Nephron progenitor cell (in vitro differentiated cells): ENCODE measurements around the gene ITPRIPL2.

Experiments
- DNase-seq: peaks from one replicate; pipeline ENCODE4 v3.0.0; 2021
- H3K27ac Mint-ChIP-seq: 2 replicates; pipeline ENCODE4 v1.8.0; 2021; ENCODE audit warnings: mild to moderate bottlenecking, moderate library complexity, mixed read lengths
- H3K27me3 Mint-ChIP-seq: 2 replicates; pipeline ENCODE4 v1.8.0; 2021; ENCODE audit warnings: mild to moderate bottlenecking, low read depth, mixed read lengths; ENCODE audit not compliant: poor library complexity
- H3K36me3 Mint-ChIP-seq: 2 replicates; pipeline ENCODE4 v1.8.0; 2021; ENCODE audit warnings: low read depth, mixed read lengths
- H3K4me1 Mint-ChIP-seq: 2 replicates; pipeline ENCODE4 v1.8.0; 2021; ENCODE audit warnings: mixed read lengths
- H3K4me3 Mint-ChIP-seq: 2 replicates; pipeline ENCODE4 v1.8.0; 2021; ENCODE audit warnings: mild to moderate bottlenecking, moderate library complexity, mixed read lengths
- H3K9me3 Mint-ChIP-seq: 2 replicates; pipeline ENCODE4 v1.8.0; 2021; ENCODE audit warnings: mild to moderate bottlenecking, moderate library complexity, mixed read lengths
- TF ChIP-seq, protein P1 (sequence below): fragments of 200-600 bp; sonication (generic); IDR thresholded peaks from 2 replicates; pipeline ENCODE4 v1.5.0; 2021; ENCODE audit warnings: antibody characterized with exemption

The ITPRIPL2 gene

DNA sequence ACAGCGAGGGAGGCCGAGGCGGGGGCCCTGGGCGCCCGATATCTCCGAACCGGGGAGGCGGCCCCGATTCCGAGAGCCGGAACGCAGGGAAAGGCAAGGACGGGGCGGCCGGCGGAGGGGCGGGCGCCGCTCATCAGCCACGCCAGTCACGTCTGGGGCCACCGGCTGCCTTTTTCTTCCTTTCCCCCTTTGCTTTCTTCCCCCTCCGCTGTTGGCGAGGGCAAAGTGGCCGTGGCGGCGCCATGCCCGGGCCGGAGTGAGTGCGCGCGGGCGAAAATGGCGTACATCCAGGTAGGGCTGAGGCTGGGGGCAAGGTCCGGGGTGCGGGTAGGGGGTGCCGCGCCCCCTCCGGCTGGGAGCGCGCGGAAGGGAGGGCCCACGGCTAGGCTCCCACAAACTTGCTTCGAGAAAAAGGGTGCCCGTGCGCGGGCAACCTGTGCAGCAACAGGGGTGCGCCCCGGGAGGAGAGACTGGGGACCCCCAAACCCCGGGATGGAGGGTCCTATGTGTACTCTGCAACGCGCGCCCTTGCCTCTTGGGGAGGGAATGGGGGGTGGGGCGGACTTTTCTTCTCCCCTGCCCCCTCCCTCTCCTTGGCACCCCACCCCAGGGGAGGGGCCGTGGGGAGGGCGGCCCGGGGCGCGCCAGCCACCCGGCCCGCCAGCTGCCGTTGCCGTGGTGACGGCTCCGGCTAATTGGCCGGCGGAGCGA is 54.8 kb downstream of the ITPRIPL2 start:
- peak; percentile 49 for DNase-seq
- Mint-ChIP-seq H3K27me3 (peaks cover 47% of the 10 kb centered on the region), H3K9me3 (peaks cover 2% of the 10 kb centered on the region), H3K27ac (no peak overlapping the region), H3K36me3 (no peaks in the 10 kb centered on the region), H3K4me1 (peaks cover 6% of the 10 kb centered on the region), H3K4me3 (peak overlapping the region; percentile 78)
- TF ChIP-seq, protein P1, sequence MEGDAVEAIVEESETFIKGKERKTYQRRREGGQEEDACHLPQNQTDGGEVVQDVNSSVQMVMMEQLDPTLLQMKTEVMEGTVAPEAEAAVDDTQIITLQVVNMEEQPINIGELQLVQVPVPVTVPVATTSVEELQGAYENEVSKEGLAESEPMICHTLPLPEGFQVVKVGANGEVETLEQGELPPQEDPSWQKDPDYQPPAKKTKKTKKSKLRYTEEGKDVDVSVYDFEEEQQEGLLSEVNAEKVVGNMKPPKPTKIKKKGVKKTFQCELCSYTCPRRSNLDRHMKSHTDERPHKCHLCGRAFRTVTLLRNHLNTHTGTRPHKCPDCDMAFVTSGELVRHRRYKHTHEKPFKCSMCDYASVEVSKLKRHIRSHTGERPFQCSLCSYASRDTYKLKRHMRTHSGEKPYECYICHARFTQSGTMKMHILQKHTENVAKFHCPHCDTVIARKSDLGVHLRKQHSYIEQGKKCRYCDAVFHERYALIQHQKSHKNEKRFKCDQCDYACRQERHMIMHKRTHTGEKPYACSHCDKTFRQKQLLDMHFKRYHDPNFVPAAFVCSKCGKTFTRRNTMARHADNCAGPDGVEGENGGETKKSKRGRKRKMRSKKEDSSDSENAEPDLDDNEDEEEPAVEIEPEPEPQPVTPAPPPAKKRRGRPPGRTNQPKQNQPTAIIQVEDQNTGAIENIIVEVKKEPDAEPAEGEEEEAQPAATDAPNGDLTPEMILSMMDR: no peak

DNA sequence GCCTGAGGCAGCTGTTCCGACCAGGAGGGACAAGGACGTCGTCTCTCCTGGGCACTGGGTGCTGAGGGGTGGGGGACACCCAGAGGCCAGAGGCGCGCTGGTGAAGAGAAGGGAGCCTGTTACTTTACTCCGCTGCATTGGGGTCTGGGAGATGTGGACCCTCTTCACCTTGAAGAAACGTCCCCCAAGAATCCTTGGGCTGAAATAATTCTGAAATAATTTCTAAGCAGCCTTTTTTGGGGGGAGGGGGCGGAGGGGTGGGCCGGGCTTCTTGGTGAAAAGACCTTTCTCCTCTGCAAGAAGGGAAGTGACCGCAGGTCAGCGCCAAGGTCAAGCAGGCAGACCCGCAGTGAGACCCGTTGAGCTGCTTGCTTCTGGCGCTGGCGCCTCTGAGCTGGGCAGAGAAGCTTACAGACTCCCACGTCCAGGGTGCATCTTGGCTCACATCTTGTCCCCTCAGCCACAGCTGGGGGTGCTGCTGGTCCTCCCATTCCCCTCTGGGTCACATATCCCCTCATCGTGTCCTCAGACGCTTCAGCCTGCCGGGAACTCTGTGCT is 55.4 kb downstream of the ITPRIPL2 start:
- Mint-ChIP-seq H3K36me3 (no peaks in the 10 kb centered on the region), H3K9me3 (no peaks in the 10 kb centered on the region), H3K27me3 (peaks cover 47% of the 10 kb centered on the region), H3K4me1 (peaks cover 6% of the 10 kb centered on the region), H3K4me3 (peak overlapping the region; percentile 78), H3K27ac (peak overlapping the region; percentile 55)
- DNase-seq: peak; percentile 24
- TF ChIP-seq, protein P1: no peak

DNA sequence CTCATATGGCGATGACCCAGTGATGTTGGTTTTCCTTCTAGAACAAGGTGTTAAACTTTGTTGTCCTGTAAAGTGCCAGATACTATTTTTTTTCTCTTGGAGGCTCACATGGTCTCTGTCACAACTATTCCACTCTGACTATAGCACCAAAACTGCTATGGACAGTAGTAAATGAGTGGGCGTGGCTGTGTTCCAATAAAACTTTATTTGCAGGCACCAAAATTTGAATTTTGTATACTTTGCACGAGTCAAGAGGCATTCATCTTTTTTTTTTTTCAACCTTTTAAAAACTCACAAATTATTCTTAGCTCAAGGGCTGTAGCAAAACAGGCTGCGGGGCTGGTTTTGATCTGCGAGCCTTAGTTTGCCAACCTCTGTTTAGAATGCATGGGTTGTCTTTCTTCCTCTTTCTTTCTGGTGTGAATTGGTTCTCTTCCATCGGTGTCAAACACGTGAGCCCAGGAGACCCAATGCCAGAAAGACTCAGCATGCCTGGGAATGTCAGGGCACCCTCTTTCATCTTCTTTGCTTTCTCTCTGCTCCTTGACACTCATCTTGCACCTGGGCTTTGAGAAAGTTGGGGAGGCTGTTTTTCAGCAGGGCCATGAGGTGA is 56.4 kb downstream of the ITPRIPL2 start:
- peak overlapping the region; percentile 78 for H3K4me3 Mint-ChIP-seq
- peaks cover 49% of the 10 kb centered on the region for H3K27me3 Mint-ChIP-seq
- DNase-seq: no peak
- TF ChIP-seq, protein P1: no peak
- H3K4me1 Mint-ChIP-seq: peaks cover 6% of the 10 kb centered on the region
- no peak overlapping the region for H3K27ac Mint-ChIP-seq
- H3K9me3 Mint-ChIP-seq: no peaks in the 10 kb centered on the region
- no peaks in the 10 kb centered on the region for H3K36me3 Mint-ChIP-seq
